ENCODE data around the gene ZKSCAN1. TPM values are rescaled to one million over a fixed set of nuclear protein-coding genes. Genes with fewer than 3 reads are reported as not detected.
A peak's percentile ranks its signal among the peaks of the same experiment; 100 is the strongest.

Gene ZKSCAN1
- total RNA-seq, 1 experiment from 2014 or later, result 69.5 TPM

GRCh38 chr7:100048680-100049079 is 33.3 kb downstream of the ZKSCAN1 start:
- no TSS peak for BruUV-seq (replicated peaks)
- no peaks in the 10 kb centered on the region for H3K9me3 ChIP-seq (ENCODE audit: low read depth, low read length, poor library complexity, severe bottlenecking)
- H3K36me3 ChIP-seq (ENCODE audit: insufficient read depth, low read length, poor library complexity, severe bottlenecking), result no peaks in the 10 kb centered on the region
- intact Hi-C loops (cut with micrococcal nuclease; ENCODE audit: unreplicated experiment), result loop anchor here (10.0 kb wide), 1 partner anchor 134 kb away; the partner anchor contains the start of gene TRIM4
- H3K27ac ChIP-seq (ENCODE audit: low read depth, low read length, poor library complexity, severe bottlenecking), result no peak overlapping the region
- ChIA-PET POLR2A (ENCODE audit: low non-redundant PET) (no interaction called here), CTCF (no interaction called here)
- TF ChIP-seq EZH2 (IDR thresholded peaks at IDR 0.05; ENCODE audit: borderline replicate concordance, low read depth, low read length, poor library complexity, severe bottlenecking), result no peak
- no peak for TF ChIP-seq CTCF (conservative IDR thresholded peaks at IDR 0.05; ENCODE audit: low read depth, low read length)
- H3K4me1 ChIP-seq (ENCODE audit: insufficient read depth, low read length, poor library complexity, severe bottlenecking), result peaks cover 9% of the 10 kb centered on the region
- no peaks in the 10 kb centered on the region for H3K27me3 ChIP-seq (replicated peaks; ENCODE audit: insufficient read depth, low read depth, low read length, poor library complexity)
- no peak for DNase-seq (ENCODE audit: low spot score)
- no peak overlapping the region for H3K4me3 ChIP-seq (ENCODE audit: low read depth, low read length, poor library complexity, severe bottlenecking)

GRCh38 chr7:100049441-100050291 is 34.3 kb downstream of the ZKSCAN1 start, which contains the start of gene ZSCAN21:
Gene ZSCAN21, plus strand, starts transcription at chr7:100049774. Its CDS starts 7,233 bp downstream, at chr7:100057007.
- intact Hi-C loops (cut with micrococcal nuclease; ENCODE audit: unreplicated experiment), result loop anchor here (5.0 to 10.0 kb wide), 2 partner anchors 57 to 135 kb away; partner anchors contain the start of gene TRIM4

GRCh38 chr7:100051611-100052010 is 36.2 kb downstream of the ZKSCAN1 start:
- no peak overlapping the region for H3K4me3 ChIP-seq (ENCODE audit: low read depth, low read length, poor library complexity, severe bottlenecking)
- intact Hi-C loops (cut with micrococcal nuclease; ENCODE audit: unreplicated experiment), result loop anchor here (5.0 kb wide), 1 partner anchor 59 kb away; no protein-coding TSS in a partner anchor
- TSS peak; percentile 16 for BruUV-seq (replicated peaks)
- POLR2A ChIA-PET (ENCODE audit: low non-redundant PET), result no interaction called here
- H3K27me3 ChIP-seq (replicated peaks; ENCODE audit: insufficient read depth, low read depth, low read length, poor library complexity), result no peaks in the 10 kb centered on the region
- CTCF ChIA-PET, result no interaction called here
- H3K4me1 ChIP-seq (ENCODE audit: insufficient read depth, low read length, poor library complexity, severe bottlenecking), result peaks cover 9% of the 10 kb centered on the region
- H3K27ac ChIP-seq (ENCODE audit: low read depth, low read length, poor library complexity, severe bottlenecking), result no peak overlapping the region
- no peak for DNase-seq (ENCODE audit: low spot score)
- TF ChIP-seq CTCF (conservative IDR thresholded peaks at IDR 0.05; ENCODE audit: low read depth, low read length), result no peak
- TF ChIP-seq EZH2 (IDR thresholded peaks at IDR 0.05; ENCODE audit: borderline replicate concordance, low read depth, low read length, poor library complexity, severe bottlenecking), result no peak
- H3K9me3 ChIP-seq (ENCODE audit: low read depth, low read length, poor library complexity, severe bottlenecking), result no peaks in the 10 kb centered on the region
- H3K36me3 ChIP-seq (ENCODE audit: insufficient read depth, low read length, poor library complexity, severe bottlenecking), result no peaks in the 10 kb centered on the region

More at GRCh38 chr7:100049441-100050291, 34.3 kb downstream of the ZKSCAN1 start, which contains the start of gene ZSCAN21:
- Histone ChIP-seq H3K27ac (ENCODE audit: low read depth, low read length, poor library complexity, severe bottlenecking) (peak within 1 kb of the TSS; percentile 83), H3K27me3 (replicated peaks; ENCODE audit: insufficient read depth, low read depth, low read length, poor library complexity) (no peaks in the 10 kb centered on the region), H3K4me1 (ENCODE audit: insufficient read depth, low read length, poor library complexity, severe bottlenecking) (peaks cover 9% of the 10 kb centered on the region), H3K36me3 (ENCODE audit: insufficient read depth, low read length, poor library complexity, severe bottlenecking) (no peaks in the 10 kb centered on the region), H3K9me3 (ENCODE audit: low read depth, low read length, poor library complexity, severe bottlenecking) (no peaks in the 10 kb centered on the region), H3K4me3 (ENCODE audit: low read depth, low read length, poor library complexity, severe bottlenecking) (peak within 1 kb of the TSS; percentile 89)
- POLR2A ChIA-PET (ENCODE audit: low non-redundant PET), result no interaction called here
- TSS peak; percentile 73 for BruUV-seq (replicated peaks)
- no peak for TF ChIP-seq EZH2 (IDR thresholded peaks at IDR 0.05; ENCODE audit: borderline replicate concordance, low read depth, low read length, poor library complexity, severe bottlenecking)
- 0 out of 2 replicates have a peak, but pooled peaks have one; percentile 30 for TF ChIP-seq CTCF (conservative IDR thresholded peaks at IDR 0.05; ENCODE audit: low read depth, low read length)
- DNase-seq (ENCODE audit: low spot score), result peak; percentile 89
- CTCF ChIA-PET, result no interaction called here

Data from A673 (cell line).